Thyroid gland (tissue), 4 donors: ENCODE measurements around the gene PREP. TPM values are rescaled to one million over a fixed set of nuclear protein-coding genes. Genes with fewer than 3 reads are reported as not detected.

Source experiments
- DNase-seq, 2 donors: peaks; one replicate each; pipeline ENCODE4 v3.0.0-alpha.2; 2019
- H3K27ac ChIP-seq, 3 donors: fragments of 200-600 bp; sonication (generic); 1 replicate in 2 of 3; 2 replicates in 1 of 3; pipeline ENCODE4 v1.5.1; 2016 to 2019; ENCODE audit warnings: mild to moderate bottlenecking in 1 of 3, moderate library complexity in 1 of 3
- H3K27me3 ChIP-seq: fragments of 200-600 bp; sonication (generic); one replicate; pipeline ENCODE4 v1.5.1; 2019
- H3K36me3 ChIP-seq, 2 donors: fragments of 200-600 bp; sonication (generic); one replicate each; pipeline ENCODE4 v1.5.1; 2016 to 2019
- H3K4me1 ChIP-seq, 2 donors: fragments of 200-600 bp; sonication (generic); one replicate each; pipeline ENCODE4 v1.5.1; 2017 to 2019
- H3K4me3 ChIP-seq, 3 donors: fragments of 200-600 bp; sonication (generic); replicated peaks in 1 of 3; 1 replicate in 2 of 3; 2 replicates in 1 of 3; pipeline ENCODE4 v1.5.1; 2016; ENCODE audit warnings: mild to moderate bottlenecking in 1 of 3
- H3K9me3 ChIP-seq: fragments of 200-600 bp; sonication (generic); one replicate; pipeline ENCODE4 v1.5.1; 2017
- POLR2A ChIP-seq, 2 donors: fragments of 450-650 bp; IDR thresholded peaks; one replicate each; pipeline ENCODE4 v1.6.1; 2017; ENCODE audit warnings: antibody characterized with exemption in 2 of 2, mild to moderate bottlenecking in 2 of 2, moderate library complexity in 1 of 2
- WGBS, 2 donors: methylation state at CpG; one replicate each; pipeline ENCODE4 v1.1.5; 2017; 5-methylcytosine and 5-hydroxymethylcytosine counted together
- intact Hi-C: fragments of 100-400 bp; cut with DNase I; formaldehyde crosslinking; loops from one replicate; pipeline ENCODE4 v1.15.1; 2023
- total RNA-seq, 4 donors: library from RNA; depleted of rRNA; stranded (reverse); fragments of >200 nt; gene quantifications; one replicate each; pipeline ENCODE4 v1.2.3, GENCODE V29; 2016
- TF ChIP-seq, protein P1 (sequence below), 6 experiments: fragments of 200-600 bp in 3 of 6; fragments of 450-650 bp in 3 of 6; sonication (generic) in 3 of 6; IDR thresholded peaks; one replicate each; pipeline ENCODE4 v1.5.1; 2016 to 2019; ENCODE audit warnings: antibody characterized with exemption in 6 of 6, mild to moderate bottlenecking in 2 of 6, inconsistent platforms in 1 of 6, moderate library complexity in 1 of 6

PREP gene
- total RNA-seq, 4 donors from 2014 or later, result 13.7 to 21.7 (median 16.6) TPM

DNA sequence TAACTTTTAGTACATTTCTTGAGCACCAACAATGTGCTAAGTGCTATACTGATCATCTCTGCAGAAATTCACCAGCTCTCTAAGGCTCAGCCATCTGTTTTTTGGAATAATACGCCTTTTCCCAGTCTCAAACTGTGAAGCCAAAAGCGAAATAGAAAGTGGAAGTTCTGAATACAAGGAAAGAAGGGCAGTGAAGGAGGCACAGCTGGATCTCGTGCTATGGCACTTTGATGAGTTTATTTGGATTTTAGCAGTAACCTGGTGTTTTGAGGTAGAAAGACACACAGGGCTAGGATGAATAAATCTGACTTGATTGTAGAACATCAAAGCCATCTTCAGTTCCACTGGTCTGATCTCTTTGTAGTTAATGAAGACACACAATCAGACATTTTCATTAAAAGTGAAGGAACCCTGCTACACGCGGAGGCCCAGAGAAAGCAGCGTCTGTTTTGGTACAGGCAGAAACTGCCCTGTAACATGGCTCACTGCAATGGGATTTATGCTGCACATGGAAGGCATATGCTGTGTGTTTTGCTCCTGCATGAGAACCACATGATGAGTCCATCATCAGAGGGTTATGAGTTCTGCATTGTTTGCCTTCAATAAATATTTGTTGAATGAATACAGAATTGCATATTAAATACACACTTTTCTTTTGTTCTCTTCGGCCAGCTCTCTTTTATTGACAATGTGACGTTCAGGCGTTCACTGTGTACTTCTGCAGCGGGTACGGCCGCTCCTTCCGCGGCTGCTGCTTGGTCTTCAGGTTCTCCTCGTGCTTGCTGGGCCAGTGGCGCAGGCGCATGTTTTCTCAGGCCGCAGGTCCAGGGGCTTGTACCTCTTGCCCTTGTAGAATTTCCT lies 100.9 kb downstream of the PREP start:
- no peaks in the 10 kb centered on the region for H3K36me3 ChIP-seq
- TF ChIP-seq, protein P1, sequence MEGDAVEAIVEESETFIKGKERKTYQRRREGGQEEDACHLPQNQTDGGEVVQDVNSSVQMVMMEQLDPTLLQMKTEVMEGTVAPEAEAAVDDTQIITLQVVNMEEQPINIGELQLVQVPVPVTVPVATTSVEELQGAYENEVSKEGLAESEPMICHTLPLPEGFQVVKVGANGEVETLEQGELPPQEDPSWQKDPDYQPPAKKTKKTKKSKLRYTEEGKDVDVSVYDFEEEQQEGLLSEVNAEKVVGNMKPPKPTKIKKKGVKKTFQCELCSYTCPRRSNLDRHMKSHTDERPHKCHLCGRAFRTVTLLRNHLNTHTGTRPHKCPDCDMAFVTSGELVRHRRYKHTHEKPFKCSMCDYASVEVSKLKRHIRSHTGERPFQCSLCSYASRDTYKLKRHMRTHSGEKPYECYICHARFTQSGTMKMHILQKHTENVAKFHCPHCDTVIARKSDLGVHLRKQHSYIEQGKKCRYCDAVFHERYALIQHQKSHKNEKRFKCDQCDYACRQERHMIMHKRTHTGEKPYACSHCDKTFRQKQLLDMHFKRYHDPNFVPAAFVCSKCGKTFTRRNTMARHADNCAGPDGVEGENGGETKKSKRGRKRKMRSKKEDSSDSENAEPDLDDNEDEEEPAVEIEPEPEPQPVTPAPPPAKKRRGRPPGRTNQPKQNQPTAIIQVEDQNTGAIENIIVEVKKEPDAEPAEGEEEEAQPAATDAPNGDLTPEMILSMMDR (IDR thresholded peaks at IDR 0.05), result no peak
- TF ChIP-seq POLR2A (IDR thresholded peaks at IDR 0.05), result no peak
- WGBS, 2 donors, result 96 to 97% methylated on average over 18 of the region's 18 CpGs
- DNase-seq, result no peak
- intact Hi-C loops, result no loop called here
- H3K27ac ChIP-seq, result no peak overlapping the region
- no peaks in the 10 kb centered on the region for H3K9me3 ChIP-seq
- no peaks in the 10 kb centered on the region for H3K4me1 ChIP-seq
- H3K4me3 ChIP-seq, result no peak overlapping the region
- no peaks in the 10 kb centered on the region for H3K27me3 ChIP-seq

DNA sequence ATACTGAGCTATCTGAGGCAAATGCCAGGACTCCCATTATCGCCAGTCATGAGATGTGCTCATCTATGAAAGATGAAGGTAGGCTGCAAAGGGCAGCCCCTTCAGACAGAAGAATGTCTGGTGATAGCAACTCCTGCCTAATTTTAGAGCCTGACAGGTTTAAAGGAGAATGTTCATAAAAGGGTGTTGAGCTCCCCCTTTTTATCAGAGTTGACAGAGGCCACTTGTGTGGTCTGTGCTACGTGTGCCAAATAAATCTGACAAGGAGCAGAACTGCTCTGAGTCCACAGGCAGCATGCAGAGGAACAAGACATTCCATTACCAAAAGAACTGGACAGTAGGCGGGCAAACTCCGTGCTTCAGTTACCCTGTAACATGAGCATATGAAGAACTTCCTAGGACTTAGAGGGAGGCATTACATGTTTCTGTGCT lies 101.8 kb downstream of the PREP start:
- H3K4me3 ChIP-seq, result no peak overlapping the region
- TF ChIP-seq, protein P1 (IDR thresholded peaks at IDR 0.05), result no peak
- no peak for TF ChIP-seq POLR2A (IDR thresholded peaks at IDR 0.05)
- WGBS, 2 donors, result 78 to 88% methylated on average over 4 of the region's 4 CpGs

DNA sequence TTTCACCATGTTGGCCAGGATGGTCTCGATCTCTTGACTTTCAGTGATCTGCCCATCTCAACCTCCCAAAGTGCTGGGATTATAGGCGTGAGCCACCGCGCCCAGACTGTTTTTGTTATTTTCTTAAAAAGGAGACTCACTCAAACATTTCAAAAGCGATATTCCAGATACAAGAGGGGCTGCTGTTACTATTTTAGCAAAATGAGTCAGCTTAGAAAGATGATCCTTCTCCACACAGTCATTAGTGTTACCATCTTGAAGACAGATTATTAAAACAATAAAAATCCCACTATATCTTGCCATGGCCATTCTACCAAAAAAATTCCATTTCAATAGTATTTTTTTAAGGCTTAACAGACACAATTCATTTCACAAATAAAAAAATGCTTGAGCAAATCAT lies 102.8 kb downstream of the PREP start:
- WGBS, 2 donors, result 98% methylated on average over 5 of the region's 5 CpGs
- no peak for TF ChIP-seq POLR2A (IDR thresholded peaks at IDR 0.05)
- TF ChIP-seq, protein P1 (IDR thresholded peaks at IDR 0.05), result no peak
- Histone ChIP-seq H3K4me1 (no peaks in the 10 kb centered on the region), H3K9me3 (no peaks in the 10 kb centered on the region), H3K36me3 (no peaks in the 10 kb centered on the region), H3K27me3 (no peaks in the 10 kb centered on the region), H3K27ac (no peak overlapping the region), H3K4me3 (no peak overlapping the region)
- no peak for DNase-seq
- intact Hi-C loops, result no loop called here

More for the DNA sequence above, 101.8 kb downstream of the PREP start:
- intact Hi-C loops, result no loop called here
- H3K27me3 ChIP-seq, result no peaks in the 10 kb centered on the region
- no peak for DNase-seq
- H3K36me3 ChIP-seq, result no peaks in the 10 kb centered on the region
- no peaks in the 10 kb centered on the region for H3K4me1 ChIP-seq
- no peak overlapping the region for H3K27ac ChIP-seq
- H3K9me3 ChIP-seq, result no peaks in the 10 kb centered on the region

DNA sequence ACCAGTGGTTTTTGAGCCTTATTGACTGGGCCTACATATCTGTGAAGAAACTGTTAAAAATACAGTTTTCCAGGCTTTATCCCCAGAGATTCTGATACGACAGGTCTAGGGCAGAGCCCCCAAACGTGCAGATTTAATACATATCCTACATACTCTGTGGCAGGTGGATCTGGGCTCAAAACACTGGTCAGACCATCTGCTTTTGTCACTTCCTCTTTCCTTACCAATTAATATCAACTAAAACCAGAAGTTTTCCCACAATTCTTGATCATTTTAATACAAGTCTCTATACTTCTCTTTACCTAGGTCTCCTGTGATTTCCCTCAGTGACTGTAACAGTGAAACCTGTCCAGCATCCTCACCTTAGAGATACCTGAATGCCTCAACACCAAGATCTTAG lies 108.8 kb downstream of the PREP start:
- no peak overlapping the region for H3K27ac ChIP-seq
- no peaks in the 10 kb centered on the region for H3K36me3 ChIP-seq
- H3K4me1 ChIP-seq, result no peaks in the 10 kb centered on the region
- H3K9me3 ChIP-seq, result no peaks in the 10 kb centered on the region
- no peaks in the 10 kb centered on the region for H3K27me3 ChIP-seq
- 77 to 98% methylated on average over 2 of the region's 2 CpGs for WGBS, 2 donors
- no peak for DNase-seq
- TF ChIP-seq POLR2A (IDR thresholded peaks at IDR 0.05), result no peak
- TF ChIP-seq, protein P1 (IDR thresholded peaks at IDR 0.05), result no peak
- intact Hi-C loops, result no loop called here
- H3K4me3 ChIP-seq, result no peak overlapping the region

DNA sequence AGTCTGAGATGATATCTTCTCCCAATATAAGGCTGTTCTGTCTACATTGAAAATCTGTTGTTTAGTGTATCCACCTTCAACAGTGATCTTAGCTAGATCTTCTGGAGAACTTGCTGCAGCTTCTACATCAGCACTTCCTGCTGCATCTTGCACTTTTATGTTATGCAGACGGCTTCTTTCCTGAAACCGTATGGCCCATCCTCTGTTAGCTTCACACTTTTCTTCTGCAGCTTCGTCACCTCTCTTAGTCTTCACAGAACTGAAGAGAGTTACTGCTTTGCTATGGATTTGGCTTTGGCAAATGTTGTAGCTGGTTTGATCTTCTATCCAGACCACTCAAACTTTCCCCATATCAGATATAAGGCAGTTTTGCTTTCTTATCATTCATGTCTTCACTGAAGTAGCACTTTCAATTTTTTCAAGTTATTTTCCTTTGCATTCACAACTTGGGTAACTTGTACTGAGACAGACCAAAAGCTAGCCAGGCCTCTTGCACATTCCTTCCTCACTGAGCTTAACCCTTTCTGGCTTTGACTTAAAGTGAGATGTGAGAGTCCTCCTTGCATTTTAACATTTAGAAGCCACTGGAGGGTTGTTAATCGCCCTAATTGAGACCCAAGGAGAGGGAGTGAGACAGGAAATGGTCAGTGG lies 110.1 kb downstream of the PREP start:
- intact Hi-C loops, result no loop called here
- 95 to 96% methylated on average over 4 of the region's 4 CpGs for WGBS, 2 donors
- no peak overlapping the region for H3K27ac ChIP-seq
- H3K4me3 ChIP-seq, result no peak overlapping the region
- no peaks in the 10 kb centered on the region for H3K27me3 ChIP-seq
- TF ChIP-seq, protein P1 (IDR thresholded peaks at IDR 0.05), result no peak
- TF ChIP-seq POLR2A (IDR thresholded peaks at IDR 0.05), result no peak
- no peaks in the 10 kb centered on the region for H3K36me3 ChIP-seq
- no peak for DNase-seq
- no peaks in the 10 kb centered on the region for H3K4me1 ChIP-seq
- H3K9me3 ChIP-seq, result no peaks in the 10 kb centered on the region
